SK-N-DZ (cell line): ENCODE measurements around the gene SNED1.

Experiments used
- DNase-seq: peaks from one replicate; pipeline ENCODE4 v3.0.0-alpha.2; 2015; ENCODE audit warnings: low spot score

Gene SNED1

GRCh38 chr2:241020629-241021190, 22.3 kb downstream of the SNED1 start:
- no peak for DNase-seq

DNA sequence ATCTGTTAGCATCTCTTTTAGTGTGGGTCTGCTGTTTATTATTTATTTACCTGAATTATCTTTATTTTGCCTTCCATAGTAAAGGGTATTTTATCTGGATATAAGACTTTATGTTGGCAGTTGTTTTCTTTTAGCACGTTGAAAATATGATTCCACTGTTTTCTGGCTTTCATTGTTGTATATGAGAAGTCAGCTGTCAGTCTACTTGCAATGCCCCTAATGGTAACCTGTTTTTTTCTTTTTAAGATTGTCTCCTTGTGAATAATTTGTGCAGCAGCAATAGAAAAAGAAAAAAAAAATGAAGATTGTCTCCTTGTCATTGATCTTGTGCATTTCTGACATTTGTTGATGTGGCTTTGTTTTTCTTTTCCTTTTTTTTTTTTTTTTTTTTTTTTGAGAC, 27.2 kb downstream of the SNED1 start:
- no peak for DNase-seq

GRCh38 chr2:241029599-241030332, 31.3 kb downstream of the SNED1 start:
- no peak for DNase-seq

- DNase-seq: no peak
Measured at GRCh38 chr2:241030333-241030680, 31.9 kb downstream of the SNED1 start.

DNA sequence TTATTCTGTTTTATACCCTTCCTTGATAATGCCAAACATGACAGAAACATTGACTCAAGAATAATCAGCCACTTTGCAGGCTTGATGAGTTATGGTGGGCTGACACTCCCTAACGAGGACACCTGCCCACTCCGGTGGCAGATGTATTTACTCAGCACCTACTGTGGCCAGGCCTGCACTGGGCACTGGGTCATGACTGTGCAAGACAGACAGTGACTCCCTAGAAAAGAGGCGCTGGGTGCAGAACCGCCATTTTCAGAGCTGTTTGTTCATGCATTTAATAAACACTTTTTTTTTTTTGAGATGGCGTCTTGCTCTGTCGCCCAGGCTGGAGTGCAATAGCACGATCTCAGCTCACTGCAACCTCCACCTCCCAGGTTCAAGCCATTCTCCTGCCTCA, 32.5 kb downstream of the SNED1 start:
- no peak for DNase-seq

DNA sequence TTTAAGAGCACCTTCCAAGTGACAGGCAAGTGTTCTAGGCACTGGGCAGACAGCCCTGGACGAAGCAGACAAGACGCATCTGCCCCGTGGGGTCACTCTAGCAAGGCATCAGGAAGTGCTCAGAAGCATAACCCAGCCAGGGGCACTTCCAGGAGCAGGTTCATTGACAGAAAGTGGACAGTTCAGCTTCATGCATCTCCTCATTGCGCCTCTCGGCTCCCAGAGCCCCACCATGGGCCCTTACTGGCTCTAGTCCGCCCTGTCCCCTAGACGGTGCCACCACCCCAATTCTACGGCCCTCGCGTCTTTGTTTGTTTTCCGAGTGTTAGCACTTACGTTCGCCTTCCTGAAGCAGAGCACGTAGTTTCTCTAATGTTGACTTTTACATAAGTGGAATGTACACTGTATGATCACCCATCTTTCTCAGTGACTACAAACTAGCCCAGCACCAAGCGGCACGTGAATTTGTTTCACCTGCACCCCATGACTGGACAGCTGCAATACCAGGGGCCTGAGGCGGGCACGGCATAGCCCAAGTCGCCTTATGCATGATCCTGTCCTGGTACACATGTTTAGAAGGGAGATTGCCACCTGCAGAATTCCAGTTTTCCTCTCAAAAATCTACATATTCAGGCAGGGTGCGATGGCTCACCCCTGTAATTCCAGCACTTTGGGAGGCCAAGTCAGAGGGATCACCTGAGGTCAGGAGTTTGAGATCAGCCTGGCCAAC, 33.2 kb downstream of the SNED1 start:
- DNase-seq: no peak

DNA sequence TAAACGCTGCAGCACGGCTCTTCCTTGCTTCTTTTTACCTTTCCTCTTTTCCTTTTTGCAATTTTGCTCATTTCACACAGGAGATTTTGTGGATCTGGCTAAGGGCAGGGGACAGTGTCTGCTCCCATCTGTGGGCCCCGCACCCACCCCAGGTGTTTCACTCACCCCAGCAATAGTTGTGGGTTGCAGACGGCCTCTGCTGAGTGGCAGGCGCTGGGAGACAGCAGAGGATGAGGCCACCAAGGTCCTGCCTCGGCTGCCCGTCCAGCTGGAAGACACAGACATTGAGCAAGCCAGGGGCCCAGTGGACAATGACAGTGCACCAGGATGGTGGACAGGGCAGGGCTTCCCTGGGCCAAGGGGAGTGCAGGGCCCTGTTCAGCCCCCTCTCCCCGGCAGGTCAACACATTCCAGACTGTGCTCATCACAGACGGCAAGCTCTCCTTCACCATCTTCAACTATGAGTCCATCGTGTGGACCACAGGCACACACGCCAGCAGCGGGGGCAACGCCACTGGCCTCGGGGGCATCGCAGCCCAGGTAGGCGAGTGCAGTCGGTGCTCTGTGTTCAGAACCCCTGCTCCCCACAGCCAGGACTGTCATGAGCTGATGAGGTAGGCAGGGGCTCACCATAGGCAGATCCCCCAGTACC, 35.0 kb downstream of the SNED1 start:
- no peak for DNase-seq

DNA sequence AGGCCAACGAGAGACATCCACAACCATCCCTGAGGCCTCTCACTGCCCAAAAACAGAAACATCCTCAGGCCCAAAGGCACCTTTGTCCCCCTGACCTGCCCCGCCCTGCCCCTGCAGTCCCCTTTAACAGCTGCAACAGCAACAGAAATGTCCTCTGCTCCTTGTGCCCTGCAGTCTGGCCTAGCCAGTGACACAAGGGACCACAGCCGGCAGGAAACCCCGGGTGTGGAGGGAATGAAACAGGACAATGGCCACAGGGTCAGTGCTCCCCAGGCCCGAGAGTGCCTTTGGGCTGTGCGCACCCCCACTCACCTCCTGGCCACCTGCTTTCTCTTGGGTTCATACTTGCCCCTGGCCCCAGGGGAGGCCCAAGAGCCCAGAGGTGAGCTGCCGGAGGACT, 35.6 kb downstream of the SNED1 start:
- DNase-seq: no peak

- DNase-seq: no peak
Measured at GRCh38 chr2:241034490-241035141, 36.2 kb downstream of the SNED1 start.

GRCh38 chr2:241035142-241035817, 36.9 kb downstream of the SNED1 start:
- DNase-seq: no peak

DNA sequence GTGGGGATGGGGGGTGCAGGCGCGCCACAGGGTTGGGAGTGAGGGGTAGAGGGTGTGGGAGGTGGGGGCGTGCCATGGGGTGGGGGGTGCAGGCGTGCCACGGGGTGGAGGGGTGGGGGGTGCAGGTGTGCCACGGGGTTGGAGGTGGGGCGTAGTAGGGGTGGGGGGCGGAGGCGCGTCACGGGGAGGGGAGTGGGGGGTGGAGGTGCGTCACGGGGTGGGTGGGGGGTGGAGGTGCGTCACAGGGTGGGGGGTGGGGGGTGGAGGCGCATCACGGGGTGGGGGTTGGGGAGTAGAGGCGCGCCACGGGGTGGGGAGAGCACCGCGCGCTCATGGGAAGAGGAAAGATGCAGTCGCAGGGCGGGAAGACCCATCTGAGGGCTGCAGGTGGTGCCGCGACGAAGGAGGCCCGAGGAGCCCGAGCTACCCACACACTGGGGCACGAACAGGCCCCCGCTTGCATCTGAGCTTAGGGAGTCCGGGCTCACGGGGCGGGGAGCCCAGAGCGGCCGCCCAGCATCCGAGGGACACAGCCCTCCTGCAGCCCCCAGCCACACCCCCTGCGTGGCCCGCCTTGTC, 37.5 kb downstream of the SNED1 start:
- no peak for DNase-seq

DNA sequence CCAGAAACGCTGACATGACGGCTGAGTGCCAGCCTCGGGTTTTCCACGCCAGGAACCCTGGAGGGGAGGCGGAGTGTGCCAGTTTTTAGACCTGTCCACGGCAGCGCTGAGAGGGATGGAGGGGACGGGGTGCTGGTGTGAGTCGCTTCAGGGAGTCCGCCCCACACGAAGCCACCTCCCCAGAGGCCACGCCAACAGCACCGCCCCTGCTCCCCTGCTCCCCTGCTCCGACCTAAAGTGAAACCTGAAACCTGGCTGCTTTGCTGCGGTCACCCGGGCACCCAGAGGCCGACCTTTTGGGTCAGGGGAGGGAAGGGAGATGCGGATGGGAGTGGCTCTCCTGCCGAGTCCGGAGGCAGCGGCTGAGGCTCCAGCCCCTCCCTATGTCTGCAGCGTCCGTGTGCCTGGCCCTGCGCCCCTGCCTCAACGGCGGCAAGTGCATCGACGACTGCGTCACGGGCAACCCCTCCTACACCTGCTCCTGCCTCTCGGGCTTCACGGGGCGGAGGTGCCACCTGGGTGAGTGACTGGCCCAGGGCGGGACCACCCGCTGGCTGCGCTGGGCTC, 38.1 kb downstream of the SNED1 start:
- no peak for DNase-seq

DNA sequence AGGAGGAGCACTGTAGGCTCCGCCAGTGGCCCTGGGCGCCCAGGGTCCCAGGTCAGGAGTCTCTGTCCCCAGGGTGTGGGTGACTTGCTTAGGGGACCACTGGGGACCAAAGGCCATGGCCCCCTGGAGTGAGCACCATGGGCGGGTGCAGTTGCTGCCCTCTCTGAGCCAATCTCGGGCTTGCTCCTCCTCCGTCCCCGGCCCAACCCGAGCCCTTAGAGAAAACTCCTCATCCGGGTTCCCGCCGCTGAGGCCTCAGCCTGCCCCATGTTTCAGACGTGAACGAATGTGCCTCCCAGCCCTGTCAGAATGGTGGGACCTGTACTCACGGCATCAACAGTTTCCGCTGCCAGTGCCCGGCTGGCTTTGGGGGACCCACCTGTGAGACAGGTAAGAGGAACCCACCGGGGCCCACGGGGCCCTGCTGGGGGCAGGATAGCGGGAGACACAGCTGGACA, 38.6 kb downstream of the SNED1 start:
- DNase-seq: no peak

- no peak for DNase-seq
Measured at GRCh38 chr2:241037498-241037897, 39.1 kb downstream of the SNED1 start.

GRCh38 chr2:241038374-241039180, 40.2 kb downstream of the SNED1 start:
- DNase-seq: no peak

DNA sequence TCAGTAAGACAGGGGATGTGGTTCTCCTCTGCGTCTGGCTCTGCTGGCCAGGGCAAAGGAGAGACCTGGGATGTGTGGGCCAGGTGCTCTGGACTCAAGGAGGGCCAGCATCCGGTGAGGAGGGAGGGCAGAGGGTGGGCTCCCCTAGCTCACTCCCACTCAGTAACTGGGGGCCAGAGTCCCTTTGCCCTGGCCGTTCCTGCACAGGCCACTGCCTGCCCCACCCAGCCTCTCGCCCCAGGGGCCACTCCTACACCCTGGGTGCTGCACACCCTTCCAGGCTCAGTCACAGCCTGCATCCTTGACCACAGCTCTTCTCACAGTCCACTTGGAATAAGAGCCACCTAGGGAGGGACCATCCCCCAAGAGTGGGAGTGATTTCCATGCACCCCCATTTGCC, 41.0 kb downstream of the SNED1 start:
- DNase-seq: no peak

- DNase-seq: no peak
Measured at GRCh38 chr2:241040081-241040803, 41.8 kb downstream of the SNED1 start.

GRCh38 chr2:241041589-241042158, 43.3 kb downstream of the SNED1 start:
- DNase-seq: no peak

DNA sequence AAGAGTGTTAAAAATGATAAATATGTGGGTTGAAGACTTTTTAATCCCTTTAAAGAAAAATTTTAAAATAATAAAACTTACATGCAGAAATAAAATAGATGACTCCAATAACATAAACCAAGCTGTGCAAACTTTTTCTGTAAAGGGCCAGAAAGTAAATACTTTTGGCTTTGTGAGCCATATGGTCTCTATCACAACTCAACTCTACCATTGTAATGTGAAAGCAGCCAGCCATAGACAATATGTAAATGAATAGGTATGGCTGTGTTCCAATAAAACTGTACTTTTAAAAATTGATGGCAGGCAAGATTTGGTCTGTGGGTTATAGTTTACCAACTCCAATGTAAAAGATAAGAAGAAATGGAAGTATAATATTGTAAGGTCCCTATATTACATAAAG, 45.2 kb downstream of the SNED1 start:
- no peak for DNase-seq
